NCI-H1436 (cell line): ENCODE results near the gene MGRN1.

Source experiments
- DNase-seq: peaks from one replicate; lab custom pipeline; 2025; lab: John Stamatoyannopoulos, UW

Gene MGRN1

DNA sequence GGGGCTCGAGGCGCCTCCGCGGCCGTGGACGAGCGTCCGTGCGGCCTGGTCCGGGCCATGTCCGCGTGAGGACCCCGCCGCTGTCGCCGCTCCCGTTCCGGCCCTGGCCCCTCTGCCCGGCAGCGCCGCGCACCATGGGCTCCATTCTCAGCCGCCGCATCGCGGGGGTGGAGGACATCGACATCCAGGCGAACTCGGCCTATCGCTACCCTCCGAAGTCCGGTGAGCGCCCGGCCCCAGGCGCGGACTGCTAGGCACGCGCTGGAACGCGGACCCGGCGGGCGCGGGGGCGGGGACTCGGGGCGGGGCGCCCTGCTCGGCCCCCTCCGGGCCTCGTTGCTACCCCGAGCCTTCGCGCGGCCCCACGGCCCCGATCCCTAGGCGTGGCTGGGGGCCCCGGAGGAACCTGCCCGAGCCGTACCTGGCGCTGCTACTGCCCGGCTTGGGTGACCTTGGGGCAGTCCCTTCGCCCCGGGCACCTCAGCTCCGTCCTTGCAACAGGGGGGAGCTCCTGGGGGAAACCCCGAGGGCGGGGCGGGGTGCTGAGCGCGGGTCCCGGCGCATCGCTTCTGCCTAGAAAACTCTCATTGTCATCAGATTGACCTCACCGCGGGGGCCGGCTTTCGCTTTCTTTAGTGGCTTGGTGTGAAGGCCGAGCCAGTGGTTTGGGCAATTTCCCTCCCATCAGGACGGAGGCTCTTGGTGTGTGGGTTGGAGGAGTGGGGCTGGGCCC is 367 bp downstream of the MGRN1 start:
- no peak for DNase-seq

DNA sequence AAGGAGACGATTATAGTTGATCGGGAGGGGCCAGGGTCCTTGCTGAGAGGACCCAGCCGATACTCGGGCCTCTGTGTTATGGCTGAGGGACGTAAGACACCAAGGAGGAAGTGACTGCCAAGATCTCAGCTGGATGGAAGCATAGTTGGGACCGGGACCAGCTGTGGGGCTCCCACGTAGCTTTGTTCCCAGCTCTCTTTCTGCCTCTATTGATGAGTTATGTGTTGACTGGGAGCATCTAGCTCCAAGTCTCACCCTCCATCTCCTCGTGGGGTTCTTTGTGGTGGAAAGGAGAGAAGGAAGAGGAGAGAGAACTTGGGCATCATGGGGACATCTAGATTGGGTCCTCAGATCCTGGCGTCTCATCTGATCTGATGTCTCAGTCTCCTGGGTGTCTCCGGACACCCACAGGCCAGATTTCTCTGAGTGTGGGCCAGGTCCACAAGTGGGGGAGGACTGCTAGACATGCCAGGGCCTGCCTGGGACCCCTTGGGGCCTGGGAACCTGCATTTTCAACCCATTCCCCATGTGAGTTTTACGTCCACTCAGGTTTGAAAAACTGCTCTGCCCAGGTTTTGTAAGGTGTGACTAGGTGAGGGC is 1.0 kb downstream of the MGRN1 start:
- DNase-seq, result no peak

DNA sequence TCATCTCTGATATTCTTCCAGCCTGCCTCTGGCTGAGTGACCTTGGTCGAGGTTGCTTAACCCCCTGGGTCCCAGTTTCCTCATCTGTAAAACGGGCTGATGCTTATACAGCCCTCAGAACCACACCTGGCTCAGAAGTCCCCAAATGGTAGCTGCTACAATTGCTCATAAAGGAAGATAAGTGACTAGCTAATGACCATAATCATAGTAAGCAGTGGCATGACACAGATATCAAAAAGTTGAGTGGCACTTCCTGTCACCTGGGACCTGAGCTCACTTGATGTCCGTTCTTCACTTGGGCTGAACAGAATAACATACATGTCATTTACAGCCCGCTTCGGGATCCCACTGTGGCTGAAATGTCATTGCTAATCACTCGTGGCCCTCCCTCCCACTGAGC is 1.8 kb downstream of the MGRN1 start:
- no peak for DNase-seq

DNA sequence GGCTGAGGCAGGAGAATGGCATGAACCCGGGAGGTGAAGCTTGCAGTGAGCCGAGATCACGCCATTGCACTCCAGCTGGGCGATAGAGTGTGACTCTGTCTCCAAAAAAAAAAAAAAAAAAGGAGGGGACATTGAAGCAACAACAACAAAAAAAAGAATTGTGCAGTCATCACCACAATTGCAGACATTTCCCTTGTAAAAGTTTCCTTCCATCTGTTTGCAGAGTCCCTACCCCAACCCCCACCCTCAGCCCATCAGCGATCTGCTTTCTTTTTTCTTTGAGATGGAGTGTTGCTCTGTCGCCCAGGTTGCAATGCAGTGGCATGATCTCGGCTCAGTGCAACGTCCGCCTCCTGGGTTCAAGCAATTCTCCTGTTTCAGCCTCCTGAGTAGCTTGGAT is 3.7 kb downstream of the MGRN1 start:
- DNase-seq, result no peak

DNA sequence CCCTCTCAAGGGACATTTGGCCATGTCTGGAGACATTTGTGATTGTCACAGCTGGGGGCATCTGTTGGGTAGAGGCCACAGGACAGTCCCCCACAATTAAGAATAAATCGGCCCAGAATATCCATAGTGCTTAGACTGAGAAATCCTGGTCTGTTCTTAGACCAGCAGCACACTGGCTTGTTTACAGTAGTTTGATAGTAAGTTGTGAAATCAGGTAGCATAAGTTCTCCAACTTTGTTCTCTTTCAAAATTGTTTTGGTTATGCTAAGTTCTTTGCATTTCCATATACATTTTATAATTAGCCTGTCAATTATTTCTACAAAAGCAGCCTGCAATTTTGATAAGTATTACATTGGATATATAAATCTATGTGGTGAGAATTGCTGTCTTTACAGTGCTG is 6.8 kb downstream of the MGRN1 start:
- no peak for DNase-seq

DNA sequence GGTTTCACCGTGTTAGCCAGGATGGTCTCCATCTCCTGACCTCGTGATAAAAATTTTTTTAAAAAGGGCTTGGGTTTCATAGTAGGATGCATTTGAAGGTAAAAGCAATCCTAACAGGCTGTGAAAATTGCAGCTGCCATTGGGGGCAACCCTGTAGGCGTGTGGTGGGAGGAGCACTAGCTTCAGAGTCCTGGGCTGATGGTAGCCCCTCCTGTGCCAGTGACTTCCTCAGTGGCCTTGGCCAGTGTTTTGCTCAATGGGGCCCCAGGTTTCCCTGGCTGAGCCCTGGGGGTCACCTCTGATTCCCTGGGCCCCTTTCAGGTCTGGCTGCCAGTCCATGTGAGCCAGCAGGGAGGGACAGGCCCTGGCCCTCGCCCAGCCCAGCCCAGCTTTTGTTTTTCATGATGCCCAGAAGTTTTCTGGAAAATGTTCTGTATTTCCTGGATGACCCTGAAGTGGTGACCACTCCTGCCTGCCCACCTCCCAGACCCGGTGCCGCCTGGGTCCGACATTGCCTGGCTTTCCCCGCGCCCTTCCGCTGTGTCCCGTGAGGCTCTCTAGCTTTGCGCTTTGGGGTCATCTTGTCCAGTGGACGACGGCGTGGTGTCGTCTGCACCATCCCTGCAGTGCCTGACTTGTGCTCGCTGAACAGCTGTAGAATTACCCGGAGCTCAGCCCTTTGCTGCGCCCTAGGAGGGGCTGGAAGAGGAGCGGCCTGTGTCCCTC is 9.4 kb downstream of the MGRN1 start:
- DNase-seq, result no peak

DNA sequence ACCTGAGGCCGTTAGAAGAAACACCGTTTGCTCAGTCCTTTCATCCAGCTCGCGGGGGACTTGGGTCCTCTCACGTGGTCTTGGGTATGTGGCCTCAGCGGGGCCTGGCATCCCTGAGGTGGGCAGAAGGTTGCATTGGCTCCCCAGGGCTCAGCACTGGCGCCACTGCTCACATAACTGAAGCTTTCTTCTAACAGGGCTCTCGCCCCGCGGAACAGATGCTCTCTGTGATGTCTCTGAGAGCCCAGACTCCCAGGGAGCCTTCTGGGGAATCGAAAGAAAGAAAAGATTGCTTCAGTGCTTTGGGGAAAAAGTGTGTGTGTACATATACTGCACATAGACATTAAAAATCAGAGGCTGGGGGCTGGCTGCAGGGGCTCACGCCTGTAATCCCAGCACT is 10.1 kb downstream of the MGRN1 start:
- no peak for DNase-seq

DNA sequence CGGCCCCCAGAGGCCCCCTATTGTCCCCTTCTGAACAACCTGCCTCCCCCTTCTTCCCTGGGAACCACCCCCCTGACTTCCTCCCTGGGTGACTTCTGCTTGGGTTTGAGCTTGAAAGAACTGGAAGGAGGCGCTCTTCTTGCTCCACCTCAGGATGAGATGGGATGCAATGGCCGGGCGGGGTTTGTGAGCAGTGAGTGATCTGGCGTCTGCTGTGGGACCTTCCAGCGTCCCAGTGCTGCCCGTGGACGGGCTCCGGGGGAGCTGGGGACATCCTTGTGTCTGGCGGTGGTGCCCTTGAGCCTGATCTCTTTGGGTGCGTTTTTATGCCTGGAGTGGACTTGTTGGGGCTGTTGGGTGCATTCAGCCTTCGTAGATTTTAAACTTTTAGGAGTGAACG is 11.6 kb downstream of the MGRN1 start:
- DNase-seq, result no peak

DNA sequence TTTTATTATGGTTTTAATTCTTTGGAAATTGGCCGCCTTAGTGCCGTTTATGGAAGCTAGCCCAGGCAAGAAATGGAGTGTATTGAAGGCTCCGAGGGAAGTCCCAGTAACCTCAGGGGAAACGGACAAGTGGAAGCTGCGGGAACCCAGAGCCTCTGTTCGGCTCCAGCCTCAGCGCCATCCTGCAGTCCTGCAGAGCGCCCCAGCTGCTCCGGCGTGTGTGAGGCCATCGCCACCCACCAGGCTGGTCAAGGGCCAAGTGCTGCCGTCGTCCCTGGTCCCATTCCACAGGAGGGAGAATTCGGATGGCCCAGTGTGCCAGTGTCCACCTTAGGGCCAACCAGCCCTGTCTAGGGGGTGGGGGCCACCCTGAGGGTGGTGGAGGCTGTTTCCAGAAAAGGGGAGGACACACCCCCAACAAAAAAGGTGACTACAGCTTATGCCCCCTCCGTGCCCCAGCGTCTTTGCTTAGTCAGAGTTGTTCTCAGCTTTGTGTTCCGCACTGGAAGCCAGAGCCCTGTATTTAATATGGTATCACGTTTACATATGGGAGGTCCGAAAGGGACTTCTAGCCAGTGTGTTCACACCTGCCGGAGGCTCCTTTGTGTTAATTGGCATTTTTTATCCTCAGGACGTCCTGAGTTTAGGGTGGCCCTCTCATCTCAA is 13.0 kb downstream of the MGRN1 start:
- DNase-seq, result no peak

DNA sequence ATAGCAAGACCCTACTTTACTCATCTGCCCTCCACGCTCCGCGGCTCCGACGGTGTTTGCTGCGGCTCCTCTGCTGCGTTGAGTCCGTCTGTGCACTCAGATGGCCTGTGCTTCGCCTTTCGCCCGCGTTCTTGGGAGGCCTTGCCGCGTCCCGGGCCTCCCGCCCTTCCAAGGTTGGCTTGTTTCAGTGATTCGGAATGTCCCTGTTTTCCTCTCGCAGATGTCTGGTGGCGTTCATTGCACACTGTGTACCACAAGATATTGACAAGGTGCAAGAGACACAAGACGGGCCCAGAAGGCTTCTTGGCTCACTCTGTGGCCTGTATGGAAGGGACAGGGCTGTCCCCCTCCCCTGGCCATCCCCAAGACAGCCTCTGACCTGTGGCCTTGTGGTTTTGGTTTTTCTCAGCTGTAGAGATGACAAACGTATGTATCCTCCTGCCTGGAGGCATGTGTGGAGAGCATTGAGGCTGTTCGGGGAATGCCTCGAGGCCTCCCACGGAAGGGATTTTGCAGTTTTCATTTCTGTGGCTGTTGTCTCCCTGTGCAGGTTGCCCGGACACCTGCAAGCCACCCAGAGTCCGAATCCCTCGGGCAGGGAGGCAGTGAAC is 15.4 kb downstream of the MGRN1 start:
- DNase-seq, result no peak

DNA sequence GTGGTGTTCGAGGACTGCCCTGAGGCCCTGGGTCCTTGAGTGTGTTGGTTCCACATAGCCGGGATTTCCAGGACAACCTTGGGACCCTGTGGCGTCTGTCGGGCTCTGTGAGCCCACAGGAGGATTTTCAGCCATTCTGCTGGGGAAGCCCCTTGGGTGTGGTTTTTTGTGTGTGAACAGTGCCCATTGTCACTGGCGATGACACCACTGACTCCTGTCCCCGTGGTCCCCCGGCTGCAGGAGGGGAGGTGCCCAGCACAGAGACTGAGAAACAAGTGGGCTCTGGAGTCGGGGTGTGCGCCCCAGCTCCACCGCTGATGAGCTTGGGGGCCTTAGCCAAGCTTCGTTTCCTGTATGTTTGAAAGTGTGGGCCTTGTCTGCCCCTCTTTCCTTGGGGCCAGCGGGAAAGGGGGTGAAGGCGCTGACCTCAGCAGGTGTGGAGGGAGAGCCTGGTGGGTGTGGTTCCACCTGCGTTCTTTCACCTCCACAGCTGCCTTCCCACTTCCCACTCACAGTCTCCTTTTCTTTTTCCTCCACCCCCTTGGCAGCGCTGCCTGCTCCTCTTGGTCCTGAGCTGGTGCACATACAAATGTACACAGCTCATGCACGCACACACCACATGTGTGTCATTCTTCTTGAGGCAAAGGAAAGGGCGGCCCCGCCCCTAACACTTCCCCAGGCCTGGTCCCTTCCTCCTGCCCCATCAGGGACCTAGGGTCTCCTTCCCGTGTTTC is 16.1 kb downstream of the MGRN1 start:
- DNase-seq, result no peak

DNA sequence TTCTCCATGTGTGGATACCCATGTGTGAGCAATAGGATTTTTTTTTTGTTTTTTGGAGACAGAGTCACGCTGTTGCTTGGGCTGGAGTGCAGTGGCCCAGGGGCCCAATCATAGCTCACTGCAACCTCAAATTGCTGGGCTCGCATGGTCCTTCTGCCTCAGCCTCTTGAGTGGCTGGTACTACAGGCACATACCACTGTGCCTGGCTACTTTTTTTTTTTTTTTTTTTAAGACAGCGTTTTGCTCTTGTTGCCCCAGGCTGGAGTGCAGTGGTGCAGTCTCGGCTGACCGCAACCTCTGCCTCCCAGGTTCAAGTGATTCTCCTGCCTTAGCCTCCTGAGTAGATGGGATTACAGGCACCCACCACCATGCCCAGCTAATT is 16.7 kb downstream of the MGRN1 start:
- no peak for DNase-seq

DNA sequence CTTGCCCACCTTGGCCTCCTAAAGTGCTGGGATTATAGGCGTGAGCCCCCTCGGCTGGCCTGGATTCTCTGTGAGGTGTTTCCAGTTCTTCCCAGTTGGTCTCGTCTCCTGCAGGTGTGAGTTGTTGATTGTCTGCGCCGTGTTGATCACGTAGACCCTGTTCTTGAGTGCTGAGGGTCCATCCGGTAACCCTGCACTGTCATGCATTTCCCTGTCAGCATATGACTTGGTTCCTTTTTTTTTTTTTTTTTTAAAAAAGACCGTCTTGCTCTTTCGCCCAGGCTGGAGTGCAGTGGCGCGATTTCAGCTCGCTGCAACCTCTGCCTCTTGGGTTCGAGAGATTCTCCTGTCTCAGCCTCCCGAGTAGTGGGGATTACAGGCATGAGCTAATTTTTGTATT is 17.3 kb downstream of the MGRN1 start:
- no peak for DNase-seq

DNA sequence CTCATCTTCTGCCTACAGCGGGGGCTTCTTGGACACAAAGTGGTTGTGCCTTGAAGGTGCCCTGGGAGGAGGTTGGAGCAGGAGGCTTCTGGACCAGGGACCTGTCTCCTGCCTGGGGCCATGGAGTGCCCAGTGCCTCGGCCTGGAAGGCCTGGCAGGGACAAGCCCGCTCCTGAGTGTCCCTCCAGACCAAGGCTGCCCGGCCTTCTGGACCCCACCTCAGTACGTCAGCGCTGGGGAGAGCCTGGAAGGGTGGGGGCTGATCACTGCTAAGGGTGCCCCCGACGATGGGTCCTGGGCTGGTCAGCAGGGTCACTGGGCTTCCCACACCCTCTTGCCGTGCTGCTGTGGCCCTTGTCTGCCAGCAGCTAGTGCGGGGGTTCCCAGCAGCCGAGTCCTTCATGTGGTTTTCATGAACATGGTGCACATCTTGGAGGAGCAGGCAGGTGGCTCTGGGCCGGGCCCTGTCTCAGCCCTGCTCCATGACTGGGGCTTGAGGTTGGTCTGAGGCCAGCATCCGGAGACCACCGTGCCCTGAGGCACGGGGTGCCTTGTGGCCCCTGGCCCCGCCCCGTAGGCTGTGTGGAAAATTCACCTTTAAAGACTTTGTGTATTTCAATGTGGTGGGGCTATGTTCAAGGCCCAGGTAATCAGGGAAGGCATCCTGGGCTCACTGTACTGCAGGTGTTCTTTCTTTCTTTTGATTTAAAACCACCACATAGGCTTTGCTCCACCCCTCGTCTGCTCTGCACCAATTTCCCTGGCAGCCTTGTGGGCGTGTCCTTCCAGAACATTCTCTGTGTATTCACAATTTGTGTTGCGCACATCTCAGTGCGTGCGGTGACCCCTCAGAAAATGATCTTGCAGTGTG is 22.4 kb downstream of the MGRN1 start:
- DNase-seq, result no peak

DNA sequence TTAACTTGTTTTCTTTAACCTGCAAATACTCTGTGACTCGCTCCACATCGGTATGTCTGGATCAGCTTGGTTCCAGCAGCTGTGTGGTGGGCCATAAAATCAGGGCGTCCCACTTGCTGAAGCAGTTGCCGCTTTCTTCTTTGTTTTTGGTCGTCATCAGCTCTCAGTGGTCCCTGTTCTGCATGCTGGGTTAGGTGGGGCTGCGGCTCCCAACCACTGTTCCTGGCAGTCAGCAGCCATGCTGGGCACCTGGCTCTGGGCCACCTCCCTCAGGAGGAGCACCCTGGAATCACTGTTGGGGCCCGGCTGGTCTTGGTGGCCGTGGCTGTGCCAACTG is 23.0 kb downstream of the MGRN1 start:
- no peak for DNase-seq

DNA sequence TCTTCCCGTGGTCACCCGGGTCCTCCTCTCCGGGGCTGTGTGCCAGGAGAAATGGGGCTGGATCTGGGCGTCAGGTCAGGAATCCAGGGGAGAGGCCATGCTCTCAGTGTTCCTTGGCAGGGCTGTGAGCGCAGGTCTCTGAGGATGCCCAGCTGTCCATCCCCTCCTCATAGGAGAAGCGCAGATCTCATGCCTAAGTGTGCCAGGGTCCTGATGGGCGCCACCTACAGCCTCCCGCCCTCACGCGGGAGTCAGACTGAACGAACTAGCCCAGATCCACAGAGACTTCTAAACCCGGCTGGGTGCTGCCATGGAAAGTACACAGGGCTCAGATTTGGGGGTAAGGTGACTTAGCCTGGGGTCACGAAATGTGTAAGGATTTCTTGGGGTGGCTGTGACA is 24.3 kb downstream of the MGRN1 start:
- no peak for DNase-seq

DNA sequence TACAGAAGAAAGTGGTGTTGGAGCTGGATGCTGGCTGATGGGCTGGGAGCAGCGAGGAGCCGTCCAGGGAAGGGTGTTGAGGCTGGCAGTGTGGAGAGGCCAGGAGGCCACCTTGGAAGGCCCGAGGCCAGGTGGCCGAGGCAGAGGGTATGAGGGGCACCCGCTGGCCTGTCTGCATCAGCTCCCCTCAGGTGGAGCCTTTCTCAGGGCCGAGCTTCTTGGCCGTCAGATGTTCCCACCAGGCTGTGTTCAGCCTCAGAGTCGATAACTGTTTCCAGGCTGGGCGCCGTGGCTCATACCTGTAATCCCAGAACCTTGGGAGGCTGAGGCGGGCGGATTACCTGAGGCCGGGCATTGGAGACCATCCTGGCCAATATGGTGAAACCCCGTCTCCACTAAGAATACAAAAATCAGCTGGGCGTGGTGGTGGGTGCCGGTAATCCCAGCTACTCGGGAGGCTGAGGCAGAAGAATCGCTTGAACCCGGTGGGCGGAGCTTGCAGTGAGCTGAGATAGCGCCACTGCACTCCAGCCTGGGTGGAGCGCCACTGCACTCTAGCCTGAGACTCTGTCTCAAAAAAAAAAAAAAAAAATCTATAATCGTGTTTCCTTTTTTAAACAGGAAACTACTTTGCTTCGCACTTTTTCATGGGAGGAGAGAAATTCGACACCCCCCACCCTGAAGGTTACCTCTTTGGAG is 25.3 kb downstream of the MGRN1 start:
- no peak for DNase-seq

DNA sequence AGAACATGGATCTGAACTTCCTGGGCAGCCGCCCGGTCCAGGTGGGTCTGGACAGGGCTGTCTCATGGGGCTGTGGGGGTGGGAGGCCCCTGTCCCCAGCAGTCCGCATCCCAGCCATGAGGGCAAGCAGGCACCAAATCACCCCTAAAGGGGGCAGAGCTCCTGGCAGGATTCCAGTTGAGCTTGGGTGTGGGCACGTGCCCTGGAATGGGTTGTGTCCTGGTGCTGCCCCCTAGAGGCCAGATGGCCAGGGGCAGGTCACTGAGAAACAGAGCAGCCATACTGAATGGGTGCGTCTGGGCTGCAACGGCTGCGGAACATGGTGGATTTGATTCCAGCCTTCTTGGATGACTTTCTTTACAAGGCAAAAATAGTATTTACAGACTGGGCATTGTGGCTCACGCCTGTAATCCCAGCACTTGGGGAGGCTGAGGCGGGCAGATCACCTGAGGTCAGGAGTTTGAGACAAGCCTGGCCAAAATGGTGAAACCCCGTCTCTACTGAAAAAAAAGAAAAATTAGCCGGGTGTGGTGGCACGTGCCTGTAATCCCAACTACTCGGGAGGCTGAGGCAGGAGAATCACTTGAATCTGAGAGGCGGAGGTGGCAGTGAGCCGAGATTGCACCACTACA is 25.9 kb downstream of the MGRN1 start:
- peak; percentile 38 for DNase-seq

DNA sequence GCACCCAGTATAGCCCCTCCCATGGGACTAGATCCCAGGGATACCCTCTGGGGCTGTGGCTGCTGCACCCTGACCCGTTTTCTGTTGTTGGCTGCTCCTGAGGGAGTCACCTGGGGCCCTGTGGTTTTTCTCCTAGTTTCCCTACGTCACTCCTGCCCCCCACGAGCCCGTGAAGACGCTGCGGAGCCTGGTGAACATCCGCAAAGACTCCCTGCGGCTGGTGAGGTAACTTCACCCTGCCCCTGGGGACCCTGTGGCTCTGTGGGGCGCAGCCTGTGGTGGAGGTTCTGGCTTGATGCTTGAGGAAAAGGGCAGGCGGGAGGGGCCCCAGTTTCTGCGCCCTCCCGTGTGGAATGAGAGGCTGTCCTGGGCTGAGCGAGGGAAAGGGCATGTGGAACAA is 27.2 kb downstream of the MGRN1 start:
- no peak for DNase-seq

DNA sequence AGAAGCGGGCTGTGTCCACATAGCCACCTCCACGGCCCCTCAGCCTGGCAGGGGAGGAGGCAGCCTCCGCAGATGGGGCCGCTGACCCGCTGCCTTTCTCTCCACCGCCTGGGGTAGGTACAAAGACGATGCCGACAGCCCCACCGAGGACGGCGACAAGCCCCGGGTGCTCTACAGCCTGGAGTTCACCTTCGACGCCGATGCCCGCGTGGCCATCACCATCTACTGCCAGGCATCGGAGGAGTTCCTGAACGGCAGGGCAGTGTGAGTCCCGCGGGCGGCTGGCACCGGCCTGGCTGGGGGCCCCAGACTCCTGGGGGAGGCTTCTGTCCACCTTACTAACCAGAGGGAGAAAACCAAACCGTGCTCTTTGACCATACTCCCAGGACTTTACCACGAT is 27.9 kb downstream of the MGRN1 start:
- no peak for DNase-seq
